Measurements from ENCODE around the gene IGSF3.
"Not testable (repeated sequence)": the region's sequence is repeated elsewhere in the genome, so short reads cannot be mapped to it uniquely, and the experiment has no call there.

Gene IGSF3

GRCh38 chr1:116664366-116664977 lies 3.1 kb downstream of the IGSF3 start:
- DNase-seq (ENCODE audit: low read depth, low spot score), result no peak

DNA sequence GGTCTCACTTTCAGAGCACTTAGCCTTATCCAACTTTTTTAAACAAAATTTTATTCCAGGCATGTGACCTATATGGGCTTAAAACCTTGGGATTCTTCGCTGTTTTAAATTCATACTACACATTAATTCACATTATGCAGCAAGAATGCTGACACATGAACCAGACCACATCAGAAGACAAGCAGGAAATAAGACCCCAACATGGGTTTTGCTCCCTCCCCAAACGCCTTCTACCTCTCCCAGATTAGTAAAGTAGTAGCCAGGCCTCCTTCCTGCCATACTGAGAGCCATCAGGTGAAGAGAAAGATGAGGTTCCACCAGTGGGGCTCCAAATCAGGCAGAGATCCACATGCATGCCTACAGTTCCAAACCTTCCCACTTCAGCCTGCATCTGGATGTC lies 3.7 kb downstream of the IGSF3 start:
- no peak for DNase-seq (ENCODE audit: low read depth, low spot score)

DNA sequence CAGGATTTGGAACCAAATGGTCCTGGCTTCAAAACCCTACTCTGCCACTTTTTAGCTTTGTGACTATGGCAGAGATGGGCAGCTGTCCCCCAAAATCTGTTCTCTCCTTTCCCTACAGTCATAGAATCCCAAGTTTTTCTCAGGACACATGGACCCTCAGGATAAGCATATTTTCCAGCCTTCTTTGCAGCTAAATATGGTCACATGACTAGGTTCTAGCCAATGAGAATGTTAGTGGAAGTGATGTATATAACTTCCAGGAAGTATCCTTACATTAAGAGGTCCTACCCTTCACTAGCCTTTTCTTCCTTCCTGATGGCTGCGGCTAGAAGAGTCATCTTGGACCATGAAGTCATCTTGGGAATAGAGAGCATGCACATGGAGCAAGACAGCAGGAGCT lies 5.9 kb downstream of the IGSF3 start:
- no peak for DNase-seq (ENCODE audit: low read depth, low spot score)

DNA sequence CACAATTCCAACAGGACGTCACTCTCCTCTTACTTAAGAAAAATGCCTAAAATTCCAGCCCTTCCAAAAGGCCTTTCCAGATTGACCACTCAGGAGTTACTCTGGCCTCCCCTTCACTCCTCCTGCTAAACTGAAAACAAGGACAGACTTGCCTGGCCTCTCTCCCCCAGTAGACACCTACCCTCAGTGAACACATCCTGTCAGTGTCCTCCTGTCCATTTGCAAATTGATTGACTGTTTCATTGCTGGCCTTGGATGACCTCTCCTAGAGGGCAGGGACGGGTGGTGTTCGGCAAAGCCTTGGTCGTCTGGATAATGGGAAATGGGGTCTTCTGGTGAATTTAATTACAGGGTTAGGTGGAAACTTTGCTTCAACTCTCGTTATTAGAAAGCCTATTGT lies 8.9 kb downstream of the IGSF3 start:
- not testable (repeated sequence) for DNase-seq (ENCODE audit: low read depth, low spot score)

DNA sequence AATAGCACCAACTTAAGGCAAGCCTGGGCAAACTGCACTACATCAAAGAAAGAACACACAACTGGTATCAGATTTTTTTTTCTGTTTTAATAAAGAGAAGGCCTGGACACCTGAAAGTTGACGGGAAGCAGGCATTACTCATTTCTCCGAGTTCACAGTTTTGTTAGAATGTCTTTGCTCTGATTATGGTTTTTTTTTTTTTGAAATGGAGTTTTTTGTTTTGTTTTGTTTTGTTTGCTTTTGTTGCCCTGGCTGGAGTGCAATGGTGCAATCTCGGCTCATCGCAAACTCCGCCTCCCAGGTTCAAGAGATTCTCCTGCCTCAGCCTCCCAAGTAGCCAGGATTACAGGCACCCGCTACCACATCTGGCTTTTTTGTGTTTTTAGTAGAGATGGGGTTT lies 9.7 kb downstream of the IGSF3 start:
- not testable (repeated sequence) for DNase-seq (ENCODE audit: low read depth, low spot score)

DNA sequence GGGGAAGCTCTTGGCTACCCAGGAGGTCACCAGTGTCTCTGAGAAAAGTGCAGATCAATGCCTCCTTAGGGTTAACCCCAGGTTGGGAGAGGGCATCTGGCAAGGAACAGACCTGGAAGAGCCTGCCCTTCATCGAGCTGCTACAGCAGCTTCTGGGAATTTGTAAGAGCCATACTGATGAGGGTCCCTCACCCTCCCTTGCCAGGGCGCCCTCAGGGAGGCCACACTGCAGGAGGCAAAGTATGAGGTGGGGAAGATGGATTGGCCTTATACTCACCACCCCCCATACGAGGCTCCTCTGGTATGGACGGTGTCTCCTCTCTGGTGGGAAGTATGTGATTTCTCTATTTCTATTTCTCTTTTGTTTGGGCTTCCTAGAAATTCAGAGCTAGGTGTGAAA lies 13.2 kb downstream of the IGSF3 start:
- DNase-seq (ENCODE audit: low read depth, low spot score), result no peak

GRCh38 chr1:116652598-116652997 lies 14.9 kb downstream of the IGSF3 start:
- DNase-seq (ENCODE audit: low read depth, low spot score), result not testable (repeated sequence)

DNA sequence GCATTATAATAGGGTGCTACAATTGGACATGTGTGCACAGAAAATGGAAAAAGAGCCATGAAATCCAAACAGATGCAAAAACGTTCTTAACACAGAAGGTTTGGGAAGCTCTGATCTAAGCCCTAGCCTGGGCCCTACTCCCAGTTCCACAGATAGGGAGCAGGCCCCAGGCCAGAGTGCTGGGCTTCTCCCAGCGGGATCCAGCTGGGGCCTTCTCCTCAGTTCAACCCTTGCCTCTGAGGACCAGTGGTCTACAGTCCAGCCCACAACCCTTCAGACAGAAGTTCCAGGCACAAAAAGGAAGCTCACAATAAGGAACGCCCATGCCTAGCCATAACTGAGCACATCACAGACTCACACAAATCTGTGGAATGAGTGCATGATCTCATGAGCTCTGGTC lies 16.8 kb downstream of the IGSF3 start:
- DNase-seq (ENCODE audit: low read depth, low spot score), result not testable (repeated sequence)

DNA sequence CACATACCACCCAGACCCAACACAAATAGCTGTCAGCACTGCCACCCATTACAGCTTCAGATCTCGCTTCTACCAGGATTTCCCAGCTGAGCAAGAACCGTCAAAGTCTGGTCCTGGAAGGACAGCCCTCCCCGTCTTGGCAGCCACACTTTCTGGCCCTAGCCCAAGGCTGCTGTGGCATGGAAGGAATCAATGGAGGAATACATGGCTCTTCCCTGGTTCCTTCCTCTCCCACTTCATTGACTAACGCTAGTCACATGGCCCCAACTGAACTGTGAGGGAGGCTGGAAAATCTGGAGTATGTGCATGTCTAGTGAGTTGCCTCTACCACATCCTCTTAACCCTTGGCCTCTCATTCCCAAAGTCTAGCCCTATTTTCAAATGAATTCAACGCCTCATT lies 18.5 kb downstream of the IGSF3 start:
- DNase-seq (ENCODE audit: low read depth, low spot score), result not testable (repeated sequence)

- DNase-seq (ENCODE audit: low read depth, low spot score), result not testable (repeated sequence)
Measured at GRCh38 chr1:116648325-116648724, 19.2 kb downstream of the IGSF3 start.

GRCh38 chr1:116647186-116647585 lies 20.3 kb downstream of the IGSF3 start:
- DNase-seq (ENCODE audit: low read depth, low spot score), result not testable (repeated sequence)

DNA sequence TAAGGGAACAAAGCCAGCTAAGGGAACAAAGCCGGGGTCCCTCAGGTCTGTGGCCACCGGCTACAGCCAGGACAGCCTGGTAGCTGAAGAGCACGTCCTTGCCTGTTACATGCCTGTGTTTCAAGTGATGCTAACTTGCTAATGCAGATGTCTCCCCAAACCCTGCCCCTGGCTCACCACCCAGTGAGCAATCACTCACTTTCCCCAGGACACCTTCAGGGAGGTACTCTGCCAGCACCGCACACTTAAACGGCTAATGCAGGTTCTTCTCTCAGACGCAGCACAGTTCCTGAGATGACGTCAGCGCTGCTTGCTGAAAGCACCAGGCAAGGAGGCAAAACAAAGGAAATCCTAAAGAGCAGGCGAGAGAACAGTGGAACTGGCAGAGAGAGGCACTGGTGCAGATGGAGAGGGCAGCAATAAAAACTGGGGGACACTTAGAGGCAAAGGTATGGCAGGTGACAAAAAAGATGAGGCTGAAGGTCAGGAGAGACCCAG lies 20.8 kb downstream of the IGSF3 start:
- not testable (repeated sequence) for DNase-seq (ENCODE audit: low read depth, low spot score)

- not testable (repeated sequence) for DNase-seq (ENCODE audit: low read depth, low spot score)
Measured at GRCh38 chr1:116645802-116646672, 21.5 kb downstream of the IGSF3 start.

DNA sequence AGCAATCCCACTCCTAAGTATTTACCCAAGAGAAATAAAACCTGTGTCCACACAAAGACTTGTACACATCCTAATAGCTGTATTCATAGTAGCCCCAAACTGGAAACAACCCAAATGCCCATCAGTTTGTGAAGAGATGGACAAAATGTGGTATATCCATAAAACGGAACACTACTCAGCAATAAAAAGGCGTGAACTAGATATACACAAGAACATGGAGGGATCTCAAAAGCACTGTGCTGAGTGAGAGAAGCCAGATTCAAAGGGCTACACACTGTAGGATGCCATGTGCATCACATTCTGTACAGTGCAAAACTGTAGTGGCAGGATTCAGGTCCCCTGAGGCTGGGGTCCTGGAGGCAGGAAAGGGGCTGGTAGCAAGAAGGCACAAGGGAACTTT lies 22.5 kb downstream of the IGSF3 start:
- DNase-seq (ENCODE audit: low read depth, low spot score), result not testable (repeated sequence)

GRCh38 chr1:116644096-116644495 lies 23.4 kb downstream of the IGSF3 start:
- DNase-seq (ENCODE audit: low read depth, low spot score), result not testable (repeated sequence)

DNA sequence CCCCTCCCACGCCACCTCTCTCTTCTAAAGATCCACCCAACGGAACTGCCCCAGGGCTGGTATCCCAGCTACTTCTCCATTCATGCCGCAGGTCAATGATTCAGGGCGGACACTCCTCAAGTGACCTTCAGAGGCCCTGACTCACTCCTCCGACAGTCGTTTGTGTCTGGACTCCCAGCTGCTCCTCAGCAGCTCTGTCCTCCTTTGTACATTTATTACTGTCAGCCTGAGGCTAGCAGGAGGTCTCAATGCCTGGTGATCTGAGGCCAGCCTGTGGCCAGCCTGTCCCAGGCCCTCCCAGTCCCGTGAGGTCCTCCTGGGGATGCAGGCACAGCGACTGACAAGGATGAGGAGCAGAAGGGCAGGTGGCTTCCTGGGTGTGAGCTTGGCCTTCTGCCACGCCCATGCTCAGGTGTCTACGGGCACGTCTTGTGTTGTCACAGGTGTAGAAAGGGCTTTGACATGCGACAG lies 24.2 kb downstream of the IGSF3 start:
- DNase-seq (ENCODE audit: low read depth, low spot score), result not testable (repeated sequence)

DNA sequence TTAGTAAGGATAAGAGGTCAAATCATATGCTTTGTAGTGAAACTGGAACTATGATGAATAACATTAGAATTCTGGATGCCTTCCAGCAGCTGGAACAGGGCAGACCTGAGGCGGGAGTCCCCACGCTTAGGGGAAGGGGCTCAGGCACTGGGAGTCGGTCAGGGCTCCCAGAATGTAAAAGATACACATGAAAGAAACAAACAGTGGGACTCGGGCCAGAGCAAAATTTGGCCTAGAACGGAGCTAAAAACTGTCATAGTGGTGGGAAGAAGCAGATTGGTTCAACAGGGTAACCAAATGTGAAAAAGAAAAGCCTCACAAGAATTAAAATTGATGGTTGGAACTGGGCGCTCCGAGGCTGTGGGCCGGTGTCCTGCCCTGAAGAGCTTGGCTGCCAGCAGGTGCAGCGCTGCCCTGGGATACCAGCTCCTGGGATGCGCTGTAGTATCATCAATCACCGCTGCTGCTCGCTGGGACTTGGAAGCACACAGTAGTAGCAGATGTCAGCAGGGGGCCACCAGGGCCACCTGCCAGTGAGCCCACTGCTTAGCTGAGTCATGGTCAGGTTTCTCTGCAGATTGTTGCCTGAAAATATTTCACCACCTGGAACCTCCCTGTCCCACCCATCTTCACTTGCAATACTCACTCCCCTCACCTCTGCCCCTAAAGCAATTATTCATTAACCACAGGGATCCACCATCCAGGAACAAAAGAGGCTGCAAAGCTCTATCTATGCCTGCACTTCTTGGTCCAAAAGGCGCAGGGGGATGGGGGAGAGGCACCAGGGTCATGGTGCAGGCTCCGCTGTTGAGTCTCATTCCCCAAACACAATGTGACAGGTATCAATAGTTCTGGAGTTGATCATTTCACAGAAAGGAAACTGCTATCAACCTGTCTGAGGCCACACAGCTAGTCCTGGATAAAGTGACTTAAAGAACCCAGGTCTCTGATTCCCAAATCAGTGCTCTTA lies 24.9 kb downstream of the IGSF3 start:
- DNase-seq (ENCODE audit: low read depth, low spot score), result not testable (repeated sequence)

DNA sequence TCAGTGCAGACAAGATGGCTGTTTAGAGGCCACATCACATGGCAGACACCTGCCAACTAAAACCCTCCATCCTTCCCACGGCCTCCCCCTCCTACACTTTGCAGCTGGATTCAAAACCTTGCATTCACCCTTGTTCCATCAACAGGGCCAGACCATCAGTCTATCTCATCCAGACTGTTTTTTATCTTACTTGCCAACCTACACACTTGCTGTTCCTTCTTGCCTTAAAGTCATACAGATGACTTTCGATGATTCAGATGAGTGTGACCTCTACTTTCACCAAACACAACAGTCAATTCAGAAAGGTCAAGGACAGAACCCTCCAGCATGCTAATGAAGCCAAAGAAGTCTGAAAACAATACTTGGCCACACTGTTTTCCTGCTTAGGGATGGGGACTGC lies 29.9 kb downstream of the IGSF3 start:
- DNase-seq (ENCODE audit: low read depth, low spot score), result not testable (repeated sequence)

- DNase-seq (ENCODE audit: low read depth, low spot score), result not testable (repeated sequence)
Measured at GRCh38 chr1:116636584-116636983, 30.9 kb downstream of the IGSF3 start.

DNA sequence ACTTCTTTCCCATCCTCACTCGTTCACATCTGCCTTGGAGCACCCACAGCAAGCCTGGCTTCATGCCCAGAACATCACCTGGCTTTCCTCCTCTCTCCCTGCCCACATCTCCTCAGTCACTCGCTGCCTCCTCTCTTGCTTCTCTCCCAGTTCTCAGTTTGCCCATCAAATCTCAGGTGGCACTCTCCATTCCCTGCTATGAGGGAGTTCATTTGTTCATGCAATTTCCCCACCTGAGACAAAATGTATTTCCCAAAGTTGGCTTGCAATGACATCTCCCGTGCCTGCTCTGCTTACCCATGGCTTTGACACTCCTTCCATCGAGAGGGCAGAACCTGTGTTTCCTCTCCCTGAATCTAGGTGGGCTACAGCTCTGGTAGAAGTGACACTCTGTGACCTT lies 33.1 kb downstream of the IGSF3 start:
- DNase-seq (ENCODE audit: low read depth, low spot score), result not testable (repeated sequence)

Data from activated CD4-positive, CD25-positive, alpha-beta regulatory T cell treated with anti-CD3 and anti-CD28 coated beads, Interleukin-2, amount 50 U/mL, for 16 hours (primary cell).